ENCODE results near the gene CNBP.

- TF ChIP-seq POLR2A (IDR thresholded peaks at IDR 0.05; ENCODE audit: borderline replicate concordance, extremely low read depth, insufficient read depth, insufficient read length) = no peak
- no peak for TF ChIP-seq EZH2phosphoT487 (IDR thresholded peaks at IDR 0.05; ENCODE audit: borderline replicate concordance)
- no peak for TF ChIP-seq CTCF (IDR thresholded peaks at IDR 0.05 in 2 of 3, conservative IDR thresholded peaks at IDR 0.05 in 1 of 3; ENCODE audit: borderline replicate concordance in 1 of 3, insufficient read depth in 1 of 3, low read depth in 2 of 3, low read length in 2 of 3)
- TF ChIP-seq YY1 (IDR thresholded peaks at IDR 0.05; ENCODE audit: extremely low read depth, insufficient replicate concordance, low read depth, low read length) = no peak
- TF ChIP-seq REST (IDR thresholded peaks at IDR 0.05; ENCODE audit: low read depth) = no peak
- TF ChIP-seq EZH2 (IDR thresholded peaks at IDR 0.05) = no peak
- TF ChIP-seq POLR2AphosphoS5 (IDR thresholded peaks at IDR 0.05; ENCODE audit: low read depth, low read length) = no peak
- no peak for TF ChIP-seq CBX3 (IDR thresholded peaks at IDR 0.05; ENCODE audit: low read depth)
Measured at GRCh38 chr3:129122412-129123011, 61.2 kb downstream of the CNBP start.
